GM18951 (cell line): ENCODE data around the gene DMC1.
A peak's percentile ranks its signal among the peaks of the same experiment; 100 is the strongest.
"Not testable (repeated sequence)": the region's sequence is repeated elsewhere in the genome, so short reads cannot be mapped to it uniquely, and the experiment has no call there.

Source experiments
- POLR2A ChIP-seq: IDR thresholded peaks from 4 replicates; pipeline ENCODE4 v1.6.1; 2011; ENCODE audit warnings: mild to moderate bottlenecking; ENCODE audit not compliant: insufficient read length, insufficient read depth; ENCODE audit errors: extremely low read depth
- in situ Hi-C: fragments of 300-500 bp; cut with MboI; formaldehyde crosslinking; loops from one replicate; pipeline ENCODE4 v1.12.0; 2022; ENCODE audit warnings: low sequenced_read_pairs, mixed read lengths, inconsistent platforms; ENCODE audit not compliant: unreplicated experiment

Gene DMC1

GRCh38 chr22:38569972-38570778 is at the start of gene DMC1:
Gene DMC1 (minus strand): TSS chr22:38570183. CDS start chr22:38568256, 1,927 bp downstream.
- peak; percentile 55 for TF ChIP-seq POLR2A
- in situ Hi-C loops, result loop anchor here (10.0 kb wide), 1 partner anchor 525 kb away; no protein-coding TSS in a partner anchor

- in situ Hi-C loops, result no loop called here
- TF ChIP-seq POLR2A, result no peak
Measured at GRCh38 chr22:38618682-38619081, 48.7 kb upstream of the DMC1 start.

- no peak for TF ChIP-seq POLR2A
- in situ Hi-C loops, result no loop called here
Measured at GRCh38 chr22:38618258-38618657, 48.3 kb upstream of the DMC1 start.

GRCh38 chr22:38615064-38615405 is 45.1 kb upstream of the DMC1 start:
- in situ Hi-C loops, result not testable (repeated sequence)

GRCh38 chr22:38614332-38615063 is 44.5 kb upstream of the DMC1 start:
- in situ Hi-C loops, result no loop called here
- TF ChIP-seq POLR2A, result no peak

GRCh38 chr22:38613588-38613987 is 43.6 kb upstream of the DMC1 start:
- TF ChIP-seq POLR2A, result no peak
- in situ Hi-C loops, result no loop called here

- in situ Hi-C loops, result no loop called here
- TF ChIP-seq POLR2A, result no peak
Measured at GRCh38 chr22:38612217-38613006, 42.4 kb upstream of the DMC1 start.

GRCh38 chr22:38611559-38611958 is 41.6 kb upstream of the DMC1 start:
- in situ Hi-C loops, result no loop called here
- no peak for TF ChIP-seq POLR2A

GRCh38 chr22:38610234-38610633 is 40.3 kb upstream of the DMC1 start:
- TF ChIP-seq POLR2A, result no peak

GRCh38 chr22:38608992-38609750 is 39.2 kb upstream of the DMC1 start:
- in situ Hi-C loops, result no loop called here
- TF ChIP-seq POLR2A, result no peak

More at GRCh38 chr22:38610234-38610633, 40.3 kb upstream of the DMC1 start:
- in situ Hi-C loops, result no loop called here

- in situ Hi-C loops, result no loop called here
- no peak for TF ChIP-seq POLR2A
Measured at GRCh38 chr22:38607680-38608079, 37.7 kb upstream of the DMC1 start.

GRCh38 chr22:38602166-38602565 is 32.2 kb upstream of the DMC1 start:
- in situ Hi-C loops, result no loop called here
- no peak for TF ChIP-seq POLR2A
